Measurements from ENCODE around the gene PTGIR. TPM values are rescaled to one million over a fixed set of nuclear protein-coding genes. Genes with fewer than 3 reads are reported as not detected.
A peak's percentile ranks its signal among the peaks of the same experiment; 100 is the strongest.

PTGIR gene
- total RNA-seq, 1 experiment from 2014 or later, result not detected

GRCh38 chr19:46621191-46622117 lies 3.4 kb downstream of the PTGIR start:
- POLR2A ChIA-PET (ENCODE audit: low non-redundant PET), result no interaction called here
- H3K9me3 ChIP-seq (ENCODE audit: low read depth, low read length, poor library complexity, severe bottlenecking), result no peaks in the 10 kb centered on the region
- CTCF ChIA-PET, result interaction anchor here (0.5 kb wide), 1 partner anchor 9 kb away, joined by 3 read pairs; no protein-coding TSS in a partner anchor

GRCh38 chr19:46620716-46621115 lies 4.2 kb downstream of the PTGIR start:
- no peak for TF ChIP-seq CTCF (conservative IDR thresholded peaks at IDR 0.05; ENCODE audit: low read depth, low read length)
- TF ChIP-seq EZH2 (IDR thresholded peaks at IDR 0.05; ENCODE audit: borderline replicate concordance, low read depth, low read length, poor library complexity, severe bottlenecking), result no peak
- no peak for DNase-seq (ENCODE audit: low spot score)
- ChIA-PET CTCF (no interaction called here), POLR2A (ENCODE audit: low non-redundant PET) (no interaction called here)
- Histone ChIP-seq H3K36me3 (ENCODE audit: insufficient read depth, low read length, poor library complexity, severe bottlenecking) (no peaks in the 10 kb centered on the region), H3K27ac (ENCODE audit: low read depth, low read length, poor library complexity, severe bottlenecking) (no peak overlapping the region), H3K27me3 (replicated peaks; ENCODE audit: insufficient read depth, low read depth, low read length, poor library complexity) (no peaks in the 10 kb centered on the region), H3K9me3 (ENCODE audit: low read depth, low read length, poor library complexity, severe bottlenecking) (no peaks in the 10 kb centered on the region), H3K4me3 (ENCODE audit: low read depth, low read length, poor library complexity, severe bottlenecking) (no peak overlapping the region), H3K4me1 (ENCODE audit: insufficient read depth, low read length, poor library complexity, severe bottlenecking) (peaks cover 24% of the 10 kb centered on the region)
- no TSS peak for BruUV-seq (replicated peaks)
- intact Hi-C loops (cut with micrococcal nuclease; ENCODE audit: unreplicated experiment), result no loop called here

More at GRCh38 chr19:46621191-46622117, 3.4 kb downstream of the PTGIR start:
- no TSS peak for BruUV-seq (replicated peaks)
- TF ChIP-seq EZH2 (IDR thresholded peaks at IDR 0.05; ENCODE audit: borderline replicate concordance, low read depth, low read length, poor library complexity, severe bottlenecking) (no peak), CTCF (conservative IDR thresholded peaks at IDR 0.05; ENCODE audit: low read depth, low read length) (peak; percentile 35; the same call in 1 of the 2 replicates)
- Histone ChIP-seq H3K27ac (ENCODE audit: low read depth, low read length, poor library complexity, severe bottlenecking) (no peak overlapping the region), H3K4me3 (ENCODE audit: low read depth, low read length, poor library complexity, severe bottlenecking) (no peak overlapping the region), H3K27me3 (replicated peaks; ENCODE audit: insufficient read depth, low read depth, low read length, poor library complexity) (no peaks in the 10 kb centered on the region), H3K36me3 (ENCODE audit: insufficient read depth, low read length, poor library complexity, severe bottlenecking) (no peaks in the 10 kb centered on the region), H3K4me1 (ENCODE audit: insufficient read depth, low read length, poor library complexity, severe bottlenecking) (peaks cover 24% of the 10 kb centered on the region)
- intact Hi-C loops (cut with micrococcal nuclease; ENCODE audit: unreplicated experiment), result no loop called here
- no peak for DNase-seq (ENCODE audit: low spot score)

- Histone ChIP-seq H3K9me3 (ENCODE audit: low read depth, low read length, poor library complexity, severe bottlenecking) (no peaks in the 10 kb centered on the region), H3K4me3 (ENCODE audit: low read depth, low read length, poor library complexity, severe bottlenecking) (no peak overlapping the region), H3K4me1 (ENCODE audit: insufficient read depth, low read length, poor library complexity, severe bottlenecking) (peaks cover 21% of the 10 kb centered on the region), H3K36me3 (ENCODE audit: insufficient read depth, low read length, poor library complexity, severe bottlenecking) (no peaks in the 10 kb centered on the region), H3K27ac (ENCODE audit: low read depth, low read length, poor library complexity, severe bottlenecking) (no peak overlapping the region), H3K27me3 (replicated peaks; ENCODE audit: insufficient read depth, low read depth, low read length, poor library complexity) (no peaks in the 10 kb centered on the region)
- no peak for TF ChIP-seq CTCF (conservative IDR thresholded peaks at IDR 0.05; ENCODE audit: low read depth, low read length)
- DNase-seq (ENCODE audit: low spot score), result no peak
- ChIA-PET POLR2A (ENCODE audit: low non-redundant PET) (no interaction called here), CTCF (interaction anchor here (0.5 kb wide), 1 partner anchor 77 kb away, joined by 3 read pairs; no protein-coding TSS in a partner anchor)
- intact Hi-C loops (cut with micrococcal nuclease; ENCODE audit: unreplicated experiment), result no loop called here
- no TSS peak for BruUV-seq (replicated peaks)
These were observed 4.6 kb downstream of the PTGIR start for GRCh38 chr19:46620267-46620666.

Measured in A673 (cell line).